ENCODE data around the gene AMMECR1L. TPM values are rescaled to one million over a fixed set of nuclear protein-coding genes. Genes with fewer than 3 reads are reported as not detected.
"Not testable (repeated sequence)": the region's sequence is repeated elsewhere in the genome, so short reads cannot be mapped to it uniquely, and the experiment has no call there.

The AMMECR1L gene
- total and polyA plus RNA-seq, 2 experiments from 2014 or later = 13.2 to 19.0 TPM

DNA sequence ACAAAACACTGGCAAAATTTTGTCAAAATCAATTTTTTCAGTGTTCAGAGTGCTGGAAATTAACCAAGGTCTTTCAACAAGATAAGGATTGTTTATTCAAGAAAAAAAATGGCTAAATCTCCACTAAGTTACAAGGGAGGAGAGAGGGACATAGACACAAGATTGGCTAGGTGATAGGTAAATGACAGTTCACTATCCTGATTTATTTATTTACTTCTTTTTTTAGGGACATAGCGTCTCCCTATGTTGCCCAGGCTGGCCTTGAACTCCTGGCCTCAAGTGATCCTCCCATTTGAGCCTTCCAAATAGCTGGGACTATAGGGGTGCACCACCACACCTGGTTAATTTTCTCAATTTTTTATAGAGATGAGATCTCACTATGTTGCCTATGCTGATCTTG, 71.1 kb downstream of the AMMECR1L start:
- Histone ChIP-seq H3K4me1 (ENCODE audit: insufficient read depth) (peaks cover 1% of the 10 kb centered on the region), H3K36me3 (ENCODE audit: low read depth) (no peaks in the 10 kb centered on the region), H3F3A (ENCODE audit: insufficient read depth) (peaks cover 8% of the 10 kb centered on the region), H3K4me3 (no peak overlapping the region), H3K27ac (no peak overlapping the region), H3K27me3 (replicated peaks; ENCODE audit: insufficient read depth) (peaks cover 7% of the 10 kb centered on the region), H3K79me2 (ENCODE audit: insufficient read depth) (peaks cover 11% of the 10 kb centered on the region), H2AFZ (no peak overlapping the region), H4K20me1 (ENCODE audit: insufficient read depth) (no peaks in the 10 kb centered on the region), H3K4me2 (ENCODE audit: unreplicated experiment) (no peak overlapping the region), H3K9me2 (ENCODE audit: insufficient read depth) (no peaks in the 10 kb centered on the region), H3K9ac (no peak overlapping the region), H3K9me3 (ENCODE audit: low read depth) (no peaks in the 10 kb centered on the region)
- no peak for TF ChIP-seq EZH2phosphoT487 (IDR thresholded peaks at IDR 0.05; ENCODE audit: insufficient read depth, low read depth)
- no peak for TF ChIP-seq EZH2 (IDR thresholded peaks at IDR 0.05; ENCODE audit: insufficient read depth, poor library complexity, severe bottlenecking)
- no peak for DNase-seq
- 68 to 76% methylated on average over 1 of the region's 1 CpG for WGBS, 2 experiments (ENCODE audit: low coverage in 1 of 2, low lambda C conversion rate in 2 of 2, missing lambda C conversion rate in 2 of 2)
- in situ Hi-C loops (cut with MboI) = no loop called here

DNA sequence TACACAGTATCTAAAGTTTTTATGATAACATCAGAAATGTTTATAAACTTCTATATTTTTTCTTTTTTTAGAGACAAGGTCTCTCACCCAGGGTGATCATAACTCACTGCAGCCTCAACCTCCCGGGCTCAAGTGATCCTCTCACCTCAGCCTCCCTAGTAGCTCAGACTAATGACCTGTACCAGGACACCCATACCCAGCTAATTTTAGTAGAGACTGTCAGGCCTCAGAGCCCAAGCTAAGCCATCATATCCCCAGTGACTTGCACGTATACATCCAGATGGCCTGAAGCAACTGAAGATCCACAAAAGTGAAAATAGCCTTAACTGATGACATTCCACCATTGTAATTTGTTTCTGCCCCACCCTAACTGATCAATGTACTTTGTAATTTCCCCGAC, 73.3 kb downstream of the AMMECR1L start:
- H3K9me2 ChIP-seq (ENCODE audit: insufficient read depth); H2AFZ ChIP-seq; H3K9me3 ChIP-seq (ENCODE audit: low read depth); H3F3A ChIP-seq (ENCODE audit: insufficient read depth); H3K9ac ChIP-seq; in situ Hi-C loops (cut with MboI); H4K20me1 ChIP-seq (ENCODE audit: insufficient read depth); H3K36me3 ChIP-seq (ENCODE audit: low read depth); H3K4me2 ChIP-seq (ENCODE audit: unreplicated experiment); H3K27ac ChIP-seq; DNase-seq; H3K4me3 ChIP-seq; H3K27me3 ChIP-seq (replicated peaks; ENCODE audit: insufficient read depth): not testable (repeated sequence)
- Histone ChIP-seq H3K4me1 (ENCODE audit: insufficient read depth) (peaks cover 13% of the 10 kb centered on the region), H3K79me2 (ENCODE audit: insufficient read depth) (peaks cover 33% of the 10 kb centered on the region)
- WGBS, 2 experiments (ENCODE audit: low coverage in 1 of 2, low lambda C conversion rate in 2 of 2, missing lambda C conversion rate in 2 of 2) = 92% methylated on average over 3 of the region's 3 CpGs

Small RNAs within 50 kb of the gene (small RNA-seq; reads per million reads assigned to genes)
- gene AC012306.1 (ENCODE audit: low read depth, low replicate concordance) (not detected), gene RF00017 (ENCODE audit: low read depth, low replicate concordance) (not detected), gene RF00019 (ENCODE audit: low read depth, low replicate concordance) (not detected), gene RNU6-395P (ENCODE audit: low read depth, low replicate concordance) (not detected)

Other genes with a start within 250 kb of the AMMECR1L start
- gene GPR17, start 239.8 kb downstream of the AMMECR1L start, total RNA-seq (2014; rRNA removed; shearing (Covaris generic)) = not detected in 2 replicates
- 0.11 TPM in 1 of 2 replicates, not detected in the other for gene GPR17, start 239.8 kb downstream of the AMMECR1L start, polyA plus RNA-seq (2016; fragmentation: Nextera tagmentation; extraction: Ambion mirVana)
- gene LIMS2, start 210.4 kb downstream of the AMMECR1L start, total RNA-seq (2014; rRNA removed; shearing (Covaris generic)) = 3.8 and 7.2 TPM in 2 replicates
- gene LIMS2, start 210.4 kb downstream of the AMMECR1L start, polyA plus RNA-seq (2016; fragmentation: Nextera tagmentation; extraction: Ambion mirVana) = 30.4 and 33.7 TPM in 2 replicates
- 5.7 and 9.4 TPM in 2 replicates for gene SFT2D3, start 184.5 kb downstream of the AMMECR1L start, total RNA-seq (2014; rRNA removed; shearing (Covaris generic))
- not detected in 2 replicates for gene SFT2D3, start 184.5 kb downstream of the AMMECR1L start, polyA plus RNA-seq (2016; fragmentation: Nextera tagmentation; extraction: Ambion mirVana)
- 16.9 and 36.9 TPM in 2 replicates for gene WDR33, start 74.8 kb downstream of the AMMECR1L start, total RNA-seq (2014; rRNA removed; shearing (Covaris generic))
- gene WDR33, start 74.8 kb downstream of the AMMECR1L start, polyA plus RNA-seq (2016; fragmentation: Nextera tagmentation; extraction: Ambion mirVana) = 39.3 and 43.8 TPM in 2 replicates
- gene POLR2D, start 27.8 kb downstream of the AMMECR1L start, total RNA-seq (2014; rRNA removed; shearing (Covaris generic)) = 12.8 and 17.2 TPM in 2 replicates
- gene POLR2D, start 27.8 kb downstream of the AMMECR1L start, polyA plus RNA-seq (2016; fragmentation: Nextera tagmentation; extraction: Ambion mirVana) = 36.0 and 41.7 TPM in 2 replicates
- gene SAP130, start 142.1 kb upstream of the AMMECR1L start, total RNA-seq (2014; rRNA removed; shearing (Covaris generic)) = 5.5 and 9.7 TPM in 2 replicates
- gene SAP130, start 142.1 kb upstream of the AMMECR1L start, polyA plus RNA-seq (2016; fragmentation: Nextera tagmentation; extraction: Ambion mirVana) = 8.6 and 8.7 TPM in 2 replicates
- 53.6 and 64.4 TPM in 2 replicates for gene UGGT1, start 205.2 kb upstream of the AMMECR1L start, total RNA-seq (2014; rRNA removed; shearing (Covaris generic))
- gene UGGT1, start 205.2 kb upstream of the AMMECR1L start, polyA plus RNA-seq (2016; fragmentation: Nextera tagmentation; extraction: Ambion mirVana) = 14.8 and 16.9 TPM in 2 replicates

All from GM23248 (cell line).